CD4-positive, alpha-beta T cell (primary cell): ENCODE measurements around the gene TRPV2. TPM values are rescaled to one million over a fixed set of nuclear protein-coding genes. Genes with fewer than 3 reads are reported as not detected.

ENCODE experiments used
- ATAC-seq: fragments of 200-7000 bp; cut with Tn5 transposase; one replicate; pipeline ENCODE4 v1.10.0; 2022; ENCODE audit warnings: mild to moderate bottlenecking; ENCODE audit not compliant: poor library complexity
- CTCF ChIA-PET: fragments of 350-600 bp; sonication (Branson Sonifier 250); formaldehyde crosslinking; loops from one replicate; lab custom pipeline; 2021; ENCODE audit warnings: antibody characterized with exemption, inconsistent platforms; lab: Charles Lee
- POLR2A ChIA-PET: fragments of 350-600 bp; sonication (Branson Sonifier 250); formaldehyde crosslinking; loops from one replicate; lab custom pipeline; 2021; ENCODE audit warnings: antibody characterized with exemption, inconsistent platforms; lab: Charles Lee
- DNase-seq, 14 experiments: peaks; one replicate each; pipeline ENCODE4 v3.0.0-alpha.2; 2013 to 2020; ENCODE audit warnings: mixed read lengths in 2 of 14
- H3K27ac ChIP-seq, 2 donors: one replicate each; pipeline versions ENCODE4 v1.5.1 to v1.7.0; 2013; ENCODE audit warnings: low read length in 2 of 2, low read depth in 1 of 2, mild to moderate bottlenecking in 1 of 2
- H3K27me3 ChIP-seq, 2 experiments: 1 replicate in 1 of 2; 2 replicates in 1 of 2; pipeline versions ENCODE4 v1.6.1 to v1.7.0; 2013; ENCODE audit warnings: low read length in 2 of 2, control low read depth in 1 of 2, mild to moderate bottlenecking in 1 of 2, moderate library complexity in 1 of 2; ENCODE audit not compliant: insufficient read depth in 2 of 2, control insufficient read depth in 1 of 2
- H3K36me3 ChIP-seq: one replicate; pipeline ENCODE4 v1.6.1; 2013; ENCODE audit warnings: low read length, control low read depth; ENCODE audit not compliant: insufficient read depth
- H3K4me1 ChIP-seq: one replicate; pipeline ENCODE4 v1.6.1; 2013; ENCODE audit warnings: low read length, control low read depth; ENCODE audit not compliant: insufficient read depth
- H3K4me3 ChIP-seq: one replicate; pipeline ENCODE4 v1.5.1; 2013; ENCODE audit warnings: mild to moderate bottlenecking, low read length, moderate library complexity
- H3K9me3 ChIP-seq, 2 experiments: 1 replicate in 1 of 2; 2 replicates in 1 of 2; pipeline versions ENCODE4 v1.6.1 to v1.7.0; 2013; ENCODE audit warnings: low read length in 2 of 2, mild to moderate bottlenecking in 2 of 2, control low read depth in 1 of 2, moderate library complexity in 1 of 2; ENCODE audit not compliant: control insufficient read depth in 1 of 2, insufficient read depth in 1 of 2
- H3K27ac Mint-ChIP-seq: one replicate; pipeline ENCODE4 v1.8.0; 2020; ENCODE audit warnings: mixed read lengths
- H3K27me3 Mint-ChIP-seq: one replicate; pipeline ENCODE4 v1.8.0; 2021; ENCODE audit warnings: mixed read lengths
- H3K36me3 Mint-ChIP-seq: one replicate; pipeline ENCODE4 v1.8.0; 2021; ENCODE audit warnings: low read depth, mixed read lengths
- H3K4me1 Mint-ChIP-seq: one replicate; pipeline ENCODE4 v1.8.0; 2021; ENCODE audit warnings: low read depth, mixed read lengths
- H3K4me3 Mint-ChIP-seq: one replicate; pipeline ENCODE4 v1.8.0; 2020; ENCODE audit warnings: mild to moderate bottlenecking, mixed read lengths
- H3K9me3 Mint-ChIP-seq: one replicate; pipeline ENCODE4 v1.8.0; 2020; ENCODE audit warnings: mixed read lengths
- intact Hi-C, 2 experiments: fragments of 100-400 bp; cut with DNase I in 1 of 2; cut with micrococcal nuclease in 1 of 2; formaldehyde crosslinking; loops; one replicate each; pipeline versions ENCODE4 v1.15.1 to v1.9.0; 2023 to 2025; cut with DNase I, micrococcal nuclease
- total RNA-seq, 174 experiments: library from RNA in 2 of 174; stranded (reverse) in 2 of 174; gene quantifications; one replicate each; pipeline ENCODE4 v1.2.3 and lab custom pipeline; 2021 to 2026
- TF ChIP-seq, protein P1 (sequence below): fragments of 200-600 bp; IDR thresholded peaks from one replicate; pipeline ENCODE4 v1.8.0; 2022; ENCODE audit warnings: antibody characterized with exemption, mild to moderate bottlenecking

Gene TRPV2
- total RNA-seq, 2 experiments from 2014 or later, result 42.8 to 45.2 TPM

DNA sequence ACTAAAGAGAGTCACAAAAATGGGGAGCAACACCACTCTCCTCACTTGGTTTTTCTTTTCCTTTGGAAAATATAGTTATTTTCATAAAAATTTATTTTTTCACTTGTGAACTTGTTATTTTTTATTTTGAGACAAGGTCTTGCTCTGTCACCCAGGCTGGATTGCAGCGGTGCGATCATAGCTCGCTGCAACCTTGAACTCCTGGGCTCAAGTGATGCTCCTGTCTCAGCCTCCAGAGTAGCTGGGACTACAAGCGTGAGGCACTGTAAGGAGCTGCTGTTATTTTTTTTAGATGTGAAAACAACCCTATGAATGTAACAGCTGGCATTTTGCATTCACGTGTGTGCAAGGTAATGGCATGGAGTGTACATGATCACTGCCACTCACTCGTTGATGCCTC lies 51.7 kb downstream of the TRPV2 start:
- Mint-ChIP-seq H3K4me1 (no peaks in the 10 kb centered on the region), H3K36me3 (no peaks in the 10 kb centered on the region), H3K4me3 (no peak overlapping the region), H3K9me3 (no peaks in the 10 kb centered on the region), H3K27me3 (no peaks in the 10 kb centered on the region), H3K27ac (no peak overlapping the region)
- POLR2A ChIA-PET, result no interaction called here
- DNase-seq (no peak), ATAC-seq (no peak)
- CTCF ChIA-PET, result no interaction called here
- TF ChIP-seq, protein P1, sequence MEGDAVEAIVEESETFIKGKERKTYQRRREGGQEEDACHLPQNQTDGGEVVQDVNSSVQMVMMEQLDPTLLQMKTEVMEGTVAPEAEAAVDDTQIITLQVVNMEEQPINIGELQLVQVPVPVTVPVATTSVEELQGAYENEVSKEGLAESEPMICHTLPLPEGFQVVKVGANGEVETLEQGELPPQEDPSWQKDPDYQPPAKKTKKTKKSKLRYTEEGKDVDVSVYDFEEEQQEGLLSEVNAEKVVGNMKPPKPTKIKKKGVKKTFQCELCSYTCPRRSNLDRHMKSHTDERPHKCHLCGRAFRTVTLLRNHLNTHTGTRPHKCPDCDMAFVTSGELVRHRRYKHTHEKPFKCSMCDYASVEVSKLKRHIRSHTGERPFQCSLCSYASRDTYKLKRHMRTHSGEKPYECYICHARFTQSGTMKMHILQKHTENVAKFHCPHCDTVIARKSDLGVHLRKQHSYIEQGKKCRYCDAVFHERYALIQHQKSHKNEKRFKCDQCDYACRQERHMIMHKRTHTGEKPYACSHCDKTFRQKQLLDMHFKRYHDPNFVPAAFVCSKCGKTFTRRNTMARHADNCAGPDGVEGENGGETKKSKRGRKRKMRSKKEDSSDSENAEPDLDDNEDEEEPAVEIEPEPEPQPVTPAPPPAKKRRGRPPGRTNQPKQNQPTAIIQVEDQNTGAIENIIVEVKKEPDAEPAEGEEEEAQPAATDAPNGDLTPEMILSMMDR, result no peak
- Histone ChIP-seq H3K4me3 (no peak overlapping the region), H3K9me3 (no peaks in the 10 kb centered on the region), H3K27ac (no peak overlapping the region), H3K4me1 (no peaks in the 10 kb centered on the region), H3K36me3 (no peaks in the 10 kb centered on the region), H3K27me3 (no peaks in the 10 kb centered on the region)
- intact Hi-C loops, result no loop called here

DNA sequence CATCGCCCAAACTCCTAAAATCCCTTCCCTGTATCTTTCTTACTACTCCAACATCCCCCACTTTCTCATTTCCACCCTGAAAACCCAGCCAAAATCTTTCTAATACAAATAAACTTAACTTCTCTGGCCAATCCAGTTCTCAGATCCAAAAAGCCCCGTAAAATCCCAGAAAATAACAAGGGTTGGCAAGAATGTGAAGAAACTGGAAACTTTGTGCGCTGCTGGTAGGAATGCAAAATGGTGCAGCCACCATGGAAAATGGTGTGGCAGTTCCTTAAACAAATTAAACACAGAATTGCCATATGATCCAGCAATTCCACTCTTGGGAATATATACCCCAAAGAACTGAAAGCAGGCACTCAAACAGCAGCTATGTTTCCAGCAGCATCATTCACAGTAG lies 52.5 kb downstream of the TRPV2 start:
- Histone ChIP-seq H3K27me3 (no peaks in the 10 kb centered on the region), H3K9me3 (no peaks in the 10 kb centered on the region), H3K4me3 (no peak overlapping the region), H3K27ac (no peak overlapping the region), H3K4me1 (no peaks in the 10 kb centered on the region), H3K36me3 (no peaks in the 10 kb centered on the region)
- DNase-seq (no peak), ATAC-seq (no peak)
- Mint-ChIP-seq H3K9me3 (no peaks in the 10 kb centered on the region), H3K4me3 (no peak overlapping the region), H3K4me1 (no peaks in the 10 kb centered on the region), H3K27me3 (no peaks in the 10 kb centered on the region), H3K36me3 (no peaks in the 10 kb centered on the region), H3K27ac (no peak overlapping the region)
- intact Hi-C loops, result no loop called here
- POLR2A ChIA-PET, result no interaction called here
- CTCF ChIA-PET, result no interaction called here
- TF ChIP-seq, protein P1, result no peak

DNA sequence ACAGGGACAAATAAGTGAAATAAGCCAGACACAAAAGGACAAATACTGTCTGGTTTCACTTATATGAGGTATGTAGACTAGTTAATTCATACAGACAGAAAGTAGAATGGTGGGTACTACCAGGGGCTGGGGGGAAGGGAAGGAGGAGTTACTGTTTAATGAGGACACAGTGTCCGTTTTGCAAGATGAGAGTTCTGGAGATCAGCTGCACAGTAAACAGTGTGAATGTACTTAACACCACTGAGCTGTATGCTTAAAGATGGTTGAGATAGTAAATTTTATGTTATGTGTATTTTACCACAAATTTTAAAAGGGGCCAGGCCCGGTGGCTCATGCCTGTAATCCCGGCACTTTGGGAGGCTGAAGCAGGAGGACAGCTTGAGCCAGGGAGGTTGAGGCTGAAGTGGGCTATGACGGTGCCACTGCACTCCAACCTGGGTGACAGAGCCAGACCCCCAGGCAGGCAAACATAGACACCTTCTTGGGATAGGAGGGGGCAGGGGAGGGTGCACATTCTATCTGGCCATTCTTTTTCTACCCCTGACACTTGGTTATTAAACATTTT lies 53.1 kb downstream of the TRPV2 start:
- no peak overlapping the region for H3K27ac ChIP-seq
- intact Hi-C loops, result no loop called here
- no peaks in the 10 kb centered on the region for H3K36me3 ChIP-seq
- ChIA-PET POLR2A (no interaction called here), CTCF (no interaction called here)
- Mint-ChIP-seq H3K4me1 (no peaks in the 10 kb centered on the region), H3K36me3 (no peaks in the 10 kb centered on the region), H3K27ac (no peak overlapping the region), H3K27me3 (no peaks in the 10 kb centered on the region), H3K4me3 (no peak overlapping the region), H3K9me3 (no peaks in the 10 kb centered on the region)
- no peaks in the 10 kb centered on the region for H3K9me3 ChIP-seq
- ATAC-seq, result no peak
- H3K4me3 ChIP-seq, result no peak overlapping the region
- H3K4me1 ChIP-seq, result no peaks in the 10 kb centered on the region
- H3K27me3 ChIP-seq, result no peaks in the 10 kb centered on the region
- DNase-seq, result no peak
- TF ChIP-seq, protein P1, result no peak
